Stimulated activated naive CD8-positive, alpha-beta T cell treated with anti-CD3 and anti-CD28 coated beads, Interleukin-15, Interleukin-2, amounts not matched to agents 100 U/mL and 50 U/mL, for 24 hours (primary cell): ENCODE results near the gene ANAPC4.
A peak's percentile ranks its signal among the peaks of the same experiment; 100 is the strongest.
"Not testable (repeated sequence)": the region's sequence is repeated elsewhere in the genome, so short reads cannot be mapped to it uniquely, and the experiment has no call there.

Experiments
- ATAC-seq: fragments of 150-1000 bp; cut with Tn5 transposase; one replicate; pipeline ENCODE4 v1.10.0; 2021
- DNase-seq: peaks from one replicate; pipeline ENCODE4 v3.0.0; 2021

Gene ANAPC4

DNA sequence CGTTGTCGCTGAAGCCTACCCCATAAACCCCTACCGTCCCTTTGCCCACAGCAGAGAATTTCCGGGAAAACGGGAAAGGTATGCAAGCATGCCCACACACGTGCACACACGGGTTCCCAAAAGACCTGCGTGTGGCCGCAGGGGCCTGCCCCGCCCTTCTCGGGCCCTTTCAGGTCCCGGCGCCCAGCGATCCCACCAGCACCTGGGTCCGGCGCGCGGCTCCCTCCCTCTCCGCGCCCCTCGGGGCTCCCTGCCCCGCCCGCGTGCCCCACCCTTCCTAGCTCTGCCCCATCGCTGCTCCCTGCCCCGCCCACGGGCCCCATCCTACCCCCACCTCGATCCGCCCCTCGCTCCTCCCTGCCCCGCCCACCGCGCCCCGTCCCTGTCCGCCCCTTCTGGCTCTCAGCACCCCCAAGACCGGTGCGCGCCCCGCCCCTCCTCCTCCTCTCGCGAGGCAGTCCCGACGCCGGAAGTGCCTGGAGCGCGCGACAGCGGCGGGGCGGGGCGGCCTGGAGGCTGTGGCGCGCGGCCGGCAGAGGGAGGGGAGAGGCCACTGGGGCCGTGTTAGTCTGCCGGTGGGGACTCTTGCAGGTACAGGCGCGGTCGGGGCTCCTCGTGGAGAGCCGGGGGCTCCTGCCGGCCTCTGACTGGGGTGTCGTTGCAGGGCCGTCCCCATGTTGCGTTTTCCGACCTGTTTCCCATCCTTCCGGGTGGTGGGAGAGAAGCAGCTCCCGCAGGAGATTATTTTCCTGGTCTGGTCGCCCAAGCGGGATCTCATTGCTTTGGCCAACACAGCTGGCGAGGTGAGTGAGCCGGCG lies at the start of gene ANAPC4:
TSS of gene ANAPC4 (plus strand) at position 510 of the 818 bp plus-strand sequence. CDS start at position 675, 165 bp downstream.
- peak; percentile 100 for DNase-seq
- ATAC-seq = peak; percentile 99

- not testable (repeated sequence) for ATAC-seq, DNase-seq
Measured at GRCh38 chr4:25328463-25328862, 48.6 kb upstream of the ANAPC4 start.

DNA sequence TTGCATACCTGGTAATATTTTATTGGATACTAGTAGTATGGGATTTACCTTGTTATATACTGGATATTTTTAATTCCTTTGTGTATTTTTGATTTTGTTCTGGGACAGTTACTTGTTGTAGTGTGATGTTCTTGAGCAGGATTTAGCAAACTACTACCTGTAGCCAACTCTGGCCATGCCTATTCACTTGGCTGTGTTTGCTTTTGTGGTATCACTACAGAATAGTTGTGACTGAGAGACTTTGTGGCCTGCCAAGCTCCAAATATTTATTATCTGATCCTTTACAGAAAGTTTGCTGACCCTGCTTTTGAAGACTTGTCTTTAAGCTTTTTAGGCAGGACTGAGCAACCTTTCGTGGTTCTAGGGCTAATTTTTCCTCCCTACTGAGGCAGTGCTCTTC lies 46.7 kb upstream of the ANAPC4 start:
- no peak for ATAC-seq

DNA sequence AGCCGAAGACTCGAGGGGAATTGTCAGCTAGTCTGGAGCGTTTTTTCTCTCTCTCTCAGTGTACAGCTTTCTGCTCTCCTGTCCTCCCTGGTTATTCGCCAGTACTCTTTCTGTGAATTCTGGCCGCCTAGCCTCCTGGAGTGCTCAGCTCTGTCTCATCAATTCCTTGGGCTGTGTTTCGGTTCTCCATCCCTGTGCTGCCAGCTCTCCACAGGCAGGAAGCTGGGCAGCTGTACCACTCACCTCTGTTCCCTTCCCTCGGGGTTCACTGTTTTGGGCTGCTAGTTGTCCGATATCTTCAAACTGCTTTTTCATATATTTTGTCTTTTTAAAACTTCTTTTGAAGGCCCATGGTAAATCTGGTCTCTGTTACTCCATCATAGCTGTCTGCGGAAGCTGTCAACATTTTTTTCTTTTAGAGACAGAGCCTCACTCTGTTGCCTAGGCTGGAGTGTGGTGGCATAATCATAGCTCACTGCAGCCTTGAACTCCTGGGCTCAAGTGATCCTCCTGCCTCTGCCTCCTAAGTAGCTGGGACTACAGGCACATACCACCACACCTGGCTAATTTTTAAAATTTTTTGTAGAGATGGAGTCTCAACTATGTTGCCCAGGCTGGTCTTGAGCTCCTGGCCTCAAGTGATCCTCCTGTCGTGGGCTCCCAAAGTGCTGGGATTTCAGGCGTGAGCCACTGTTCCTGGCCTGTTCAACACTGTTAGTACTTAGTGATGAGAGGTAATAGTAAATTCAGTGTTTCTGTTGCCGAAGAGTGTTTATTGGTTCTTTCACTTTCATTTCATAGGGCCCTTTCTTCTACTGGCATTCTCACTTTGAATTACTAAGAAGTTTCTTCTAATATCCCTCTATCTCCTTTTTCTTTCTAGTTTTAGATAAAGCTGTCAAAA lies 45.9 kb upstream of the ANAPC4 start:
- DNase-seq = no peak
- ATAC-seq = no peak

More for the DNA sequence above, 46.7 kb upstream of the ANAPC4 start:
- DNase-seq = no peak

DNA sequence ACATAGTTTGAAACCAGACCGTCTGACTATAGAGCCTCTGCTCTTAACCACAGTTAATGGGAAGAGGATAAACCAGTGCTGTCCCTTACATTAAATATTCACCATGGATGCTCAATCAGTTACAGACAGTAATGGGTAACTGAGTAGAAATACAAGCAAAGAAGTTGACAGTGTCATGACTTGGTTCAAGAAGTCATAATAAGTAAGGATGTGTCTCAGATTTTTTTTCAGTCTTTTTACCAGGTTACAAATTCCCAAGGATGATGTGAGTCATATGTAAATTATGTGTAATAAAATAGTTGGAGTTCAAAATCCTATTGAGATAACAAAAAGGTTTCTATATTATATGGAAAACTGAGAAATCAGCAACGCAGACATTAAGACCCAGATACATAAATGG lies 33.4 kb upstream of the ANAPC4 start:
- ATAC-seq = no peak

GRCh38 chr4:25345744-25346143 lies 31.3 kb upstream of the ANAPC4 start:
- ATAC-seq = no peak
- DNase-seq = no peak

More for the DNA sequence above, 33.4 kb upstream of the ANAPC4 start:
- DNase-seq = no peak

GRCh38 chr4:25346913-25347312 lies 30.1 kb upstream of the ANAPC4 start:
- no peak for DNase-seq
- ATAC-seq = peak; percentile 84

DNA sequence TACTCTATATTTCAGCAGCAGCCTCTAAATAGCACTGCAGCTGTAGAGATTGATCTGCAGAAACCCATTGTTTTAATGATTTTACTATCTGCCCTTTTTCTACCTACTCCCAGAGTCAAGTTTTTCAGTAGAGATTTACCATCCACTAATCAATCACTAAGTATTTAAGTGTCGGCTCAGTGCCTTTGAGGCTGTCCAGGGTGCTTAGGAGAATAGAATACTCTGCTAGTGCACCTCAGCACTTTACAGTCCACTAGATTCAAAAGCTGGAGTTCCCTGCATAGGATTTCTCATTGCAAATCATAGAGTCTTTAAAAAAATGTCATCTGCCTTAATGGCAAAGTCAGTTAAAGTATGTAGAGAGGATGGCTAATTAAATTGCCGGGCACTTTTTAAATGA lies 29.6 kb upstream of the ANAPC4 start:
- DNase-seq (no peak), ATAC-seq (no peak)

- DNase-seq = no peak
- ATAC-seq = no peak
Measured at GRCh38 chr4:25347971-25348370, 29.1 kb upstream of the ANAPC4 start.

DNA sequence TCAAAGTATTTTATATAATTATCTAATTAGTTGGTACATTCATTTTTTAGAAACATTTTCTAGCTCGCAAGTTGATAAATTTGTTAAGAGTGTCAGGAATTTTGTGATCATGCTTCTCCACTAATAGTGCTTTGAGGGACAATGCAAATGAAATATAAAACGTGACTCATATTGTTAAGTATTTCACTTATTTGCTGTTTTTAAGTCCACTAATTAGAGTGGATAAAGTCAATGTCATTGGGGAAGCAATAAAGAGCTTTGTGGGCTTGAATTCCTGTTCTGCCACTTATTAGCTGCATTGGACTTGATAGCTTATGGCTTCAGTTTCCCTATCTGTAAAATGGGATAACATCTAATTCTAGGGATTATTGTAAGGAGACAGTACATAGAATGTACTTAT lies 26.5 kb upstream of the ANAPC4 start:
- DNase-seq = no peak
- ATAC-seq = no peak

GRCh38 chr4:25351777-25352416 lies 25.2 kb upstream of the ANAPC4 start:
- DNase-seq (no peak), ATAC-seq (no peak)

GRCh38 chr4:25356068-25356467 lies 21.0 kb upstream of the ANAPC4 start:
- DNase-seq = no peak

GRCh38 chr4:25358515-25359275 lies 18.4 kb upstream of the ANAPC4 start:
- ATAC-seq = no peak
- DNase-seq = no peak

More at GRCh38 chr4:25356068-25356467, 21.0 kb upstream of the ANAPC4 start:
- no peak for ATAC-seq

DNA sequence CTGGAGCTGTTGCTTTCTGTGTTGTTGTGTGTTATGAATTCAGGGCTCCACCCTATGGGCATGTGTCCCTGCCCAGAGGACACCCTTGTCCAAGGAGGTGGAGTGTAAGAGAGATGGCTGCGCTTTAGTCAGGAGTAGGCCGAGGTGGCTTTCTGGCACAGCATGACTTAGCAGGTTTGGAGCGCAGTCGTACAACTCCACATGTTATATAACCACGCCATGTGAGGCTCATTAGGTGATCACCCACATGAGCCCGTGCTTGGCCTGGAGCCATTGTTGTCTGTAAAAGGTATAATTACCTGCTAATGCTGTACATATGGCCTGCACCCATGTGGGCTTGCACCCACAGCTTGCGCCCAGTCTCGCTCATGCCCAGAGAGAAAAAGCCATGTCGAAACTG lies 15.8 kb upstream of the ANAPC4 start:
- no peak for ATAC-seq

GRCh38 chr4:25367004-25367621 lies 9.9 kb upstream of the ANAPC4 start:
- no peak for DNase-seq
- no peak for ATAC-seq

More for the DNA sequence above, 15.8 kb upstream of the ANAPC4 start:
- no peak for DNase-seq

GRCh38 chr4:25367877-25368276 lies 9.2 kb upstream of the ANAPC4 start:
- DNase-seq (no peak), ATAC-seq (no peak)

- ATAC-seq (no peak), DNase-seq (no peak)
Measured at GRCh38 chr4:25368315-25368714, 8.7 kb upstream of the ANAPC4 start.

- DNase-seq (no peak), ATAC-seq (no peak)
Measured at GRCh38 chr4:25370242-25370641, 6.8 kb upstream of the ANAPC4 start.

GRCh38 chr4:25372549-25372948 lies 4.5 kb upstream of the ANAPC4 start:
- ATAC-seq, DNase-seq: not testable (repeated sequence)

- ATAC-seq = no peak
Measured at GRCh38 chr4:25377572-25378436, 741 bp downstream of the ANAPC4 start.

More at GRCh38 chr4:25377572-25378436, 741 bp downstream of the ANAPC4 start:
- no peak for DNase-seq
